Smooth muscle cell of the coronary artery (primary cell): ENCODE measurements around the gene SLC45A2. TPM values are rescaled to one million over a fixed set of nuclear protein-coding genes. Genes with fewer than 3 reads are reported as not detected.

Experiments used
- total RNA-seq: library from RNA; depleted of rRNA; stranded (reverse); fragments of >200 nt; gene quantifications from 2 replicates; pipeline ENCODE4 v1.2.3, GENCODE V29; 2014; ENCODE audit warnings: low replicate concordance

The SLC45A2 gene, protein sequence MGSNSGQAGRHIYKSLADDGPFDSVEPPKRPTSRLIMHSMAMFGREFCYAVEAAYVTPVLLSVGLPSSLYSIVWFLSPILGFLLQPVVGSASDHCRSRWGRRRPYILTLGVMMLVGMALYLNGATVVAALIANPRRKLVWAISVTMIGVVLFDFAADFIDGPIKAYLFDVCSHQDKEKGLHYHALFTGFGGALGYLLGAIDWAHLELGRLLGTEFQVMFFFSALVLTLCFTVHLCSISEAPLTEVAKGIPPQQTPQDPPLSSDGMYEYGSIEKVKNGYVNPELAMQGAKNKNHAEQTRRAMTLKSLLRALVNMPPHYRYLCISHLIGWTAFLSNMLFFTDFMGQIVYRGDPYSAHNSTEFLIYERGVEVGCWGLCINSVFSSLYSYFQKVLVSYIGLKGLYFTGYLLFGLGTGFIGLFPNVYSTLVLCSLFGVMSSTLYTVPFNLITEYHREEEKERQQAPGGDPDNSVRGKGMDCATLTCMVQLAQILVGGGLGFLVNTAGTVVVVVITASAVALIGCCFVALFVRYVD
- 0.35 TPM in 1 of 2 replicates, not detected in the other for total RNA-seq

DNA sequence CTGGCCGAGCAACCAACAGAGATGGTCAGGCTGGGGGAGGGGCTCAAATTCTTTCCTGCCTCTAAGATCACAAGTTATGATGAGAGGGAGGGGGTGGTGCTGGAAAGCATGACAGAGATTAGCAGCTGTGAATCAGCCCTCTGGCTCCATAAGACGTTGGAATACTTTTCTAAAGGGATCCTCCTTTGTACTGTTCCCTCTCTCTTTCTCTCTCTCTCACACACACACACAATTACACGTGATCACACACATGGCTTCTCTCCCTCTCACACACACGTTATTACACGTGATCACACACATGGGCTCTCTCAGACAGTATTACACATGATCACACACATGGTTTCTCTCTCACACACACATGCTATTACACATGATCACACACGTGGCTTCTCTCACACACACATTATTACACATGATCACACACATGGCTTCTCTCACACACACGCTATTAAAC is at the start of gene SLC45A2:
Gene SLC45A2 (minus strand): TSS at position 23 of the 454 bp plus-strand sequence. CDS start 110 bp downstream, outside the sequence.

GRCh38 chr5:34007621-34008600 is 23.4 kb upstream of the SLC45A2 start, which contains the start of gene AMACR:
Gene AMACR (minus strand): TSS chr5:34008050. CDS start chr5:34008019, 31 bp downstream.

GRCh38 chr5:33936381-33937016 is 48.0 kb downstream of the SLC45A2 start, which contains the start of gene RXFP3:
Gene RXFP3 (plus strand): TSS chr5:33936386. CDS start chr5:33936741, 355 bp downstream.

Other genes starting within 250 kb of the SLC45A2 start
- 18.6 and 100 TPM in 2 replicates for gene ADAMTS12, start 92.7 kb downstream of the SLC45A2 start, total RNA-seq
- gene RXFP3, start 48.3 kb downstream of the SLC45A2 start, total RNA-seq, result 0.15 TPM in 1 of 2 replicates, not detected in the other
- 7.0 and 7.7 TPM in 2 replicates for gene AMACR, start 23.4 kb upstream of the SLC45A2 start, total RNA-seq
- gene C1QTNF3, start 58.5 kb upstream of the SLC45A2 start, total RNA-seq, result 0.60 and 1.1 TPM in 2 replicates